ENCODE results near the gene UFM1. TPM values are rescaled to one million over a fixed set of nuclear protein-coding genes. Genes with fewer than 3 reads are reported as not detected.

The UFM1 gene
- total and polyA plus RNA-seq, 9 of the 15 experiments (the other 6 are each of a cell fraction or from before 2014, with no cell fraction given), result 26.3 to 58.5 (median 36.1) TPM

DNA sequence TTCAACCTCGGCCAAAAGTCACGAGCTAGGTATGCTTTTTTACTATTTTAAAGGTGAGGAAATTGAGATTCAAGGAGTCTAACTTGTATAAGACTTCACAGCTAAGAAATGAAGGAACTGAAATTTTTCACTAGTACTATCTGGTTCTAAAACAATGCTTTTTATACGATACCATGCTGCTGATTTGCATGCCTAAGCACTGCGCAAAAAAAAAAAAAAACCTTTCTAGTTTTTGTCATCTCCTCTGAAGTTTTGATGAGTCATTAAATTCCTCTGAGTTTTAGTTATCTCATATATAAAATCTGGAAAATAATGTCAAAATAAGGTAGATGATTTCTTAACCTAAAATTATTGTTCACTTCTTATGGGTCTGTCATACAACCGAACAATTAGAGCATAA lies 28.0 kb upstream of the UFM1 start:
- H3K27ac ChIP-seq (ENCODE audit: extremely low read depth, low read depth, low read length), result no peak overlapping the region
- H3K4me3 ChIP-seq, result no peak overlapping the region
- H3K9me1 ChIP-seq (ENCODE audit: control insufficient read depth, insufficient read depth, low read length), result no peaks in the 10 kb centered on the region
- no peaks in the 10 kb centered on the region for H3K36me3 ChIP-seq (ENCODE audit: control insufficient read depth, insufficient read depth, low read length)
- H3K9ac ChIP-seq (ENCODE audit: insufficient read depth in 1 of 2, low read depth in 2 of 2, low read length in 2 of 2), result no peak overlapping the region
- WGBS (ENCODE audit: insufficient coverage, low coverage, missing lambda C conversion rate), result 27% methylated on average over 5 of the region's 5 CpGs
- DNase-seq (ENCODE audit: extremely low read depth in 1 of 4, low spot score in 3 of 4) (no peak), ATAC-seq (no peak), FAIRE-seq (no peak)
- no peaks in the 10 kb centered on the region for H3K9me3 ChIP-seq (replicated peaks; ENCODE audit: control insufficient read depth, insufficient read depth, low read depth, low read length)
- no TSS peak for BruUV-seq (replicated peaks)
- H3K79me2 ChIP-seq (ENCODE audit: control insufficient read depth, insufficient read depth, low read length), result no peaks in the 10 kb centered on the region
- in situ Hi-C loops (cut with MboI), result no loop called here
- 0 out of 2 replicates have a peak overlapping the region, but pooled peaks have one; percentile 45 for H2AFZ ChIP-seq (ENCODE audit: low read depth, low read length)
- intact Hi-C loops (cut with micrococcal nuclease), result no loop called here
- CTCF ChIA-PET (ENCODE audit: low intra/inter-chr PET ratio), result no interaction called here
- H3K27me3 ChIP-seq (ENCODE audit: control insufficient read depth in 2 of 2, insufficient read depth in 2 of 2, low read length in 2 of 2), result no peaks in the 10 kb centered on the region
- H3K4me2 ChIP-seq (ENCODE audit: insufficient read depth, low read length), result no peak overlapping the region
- H3K4me1 ChIP-seq (replicated peaks in 1 of 2; ENCODE audit: control insufficient read depth in 2 of 2, insufficient read depth in 2 of 2, low read length in 2 of 2), result no peaks in the 10 kb centered on the region
- no peaks in the 10 kb centered on the region for H4K20me1 ChIP-seq (replicated peaks; ENCODE audit: control insufficient read depth, insufficient read depth, low read length)
- POLR2A ChIA-PET, result no interaction called here
- TF ChIP-seq TARDBP (IDR thresholded peaks at IDR 0.05) (no peak), ZNF316 (IDR thresholded peaks at IDR 0.05) (peak; percentile 64)

DNA sequence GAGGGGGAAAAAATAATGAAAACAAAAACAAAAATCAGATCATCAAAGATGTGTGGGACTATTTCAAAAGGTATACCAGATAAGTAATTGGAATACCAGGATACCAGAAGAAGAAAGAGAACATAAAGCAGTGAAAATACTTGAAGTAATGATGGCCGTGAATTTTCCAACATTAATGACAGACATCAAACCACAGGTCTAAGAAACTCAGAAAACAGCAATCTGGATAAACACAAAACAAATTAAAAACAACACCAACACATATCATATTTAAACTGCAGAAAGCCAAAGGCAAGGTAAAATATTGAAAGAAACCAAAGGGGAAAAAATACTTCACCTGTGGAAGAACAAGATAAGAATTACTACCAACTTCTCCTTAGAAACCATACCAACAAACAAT lies 24.2 kb upstream of the UFM1 start:
- H3K27me3 ChIP-seq (ENCODE audit: control insufficient read depth in 2 of 2, insufficient read depth in 2 of 2, low read length in 2 of 2), result no peaks in the 10 kb centered on the region
- no TSS peak for BruUV-seq (replicated peaks)
- H3K9ac ChIP-seq (ENCODE audit: insufficient read depth in 1 of 2, low read depth in 2 of 2, low read length in 2 of 2), result no peak overlapping the region
- POLR2A ChIA-PET, result no interaction called here
- ATAC-seq, result no peak
- H3K27ac ChIP-seq (ENCODE audit: extremely low read depth, low read depth, low read length), result no peak overlapping the region
- in situ Hi-C loops (cut with MboI) (loop anchor here (5.0 kb wide), 1 partner anchor 93 kb away; no protein-coding TSS in a partner anchor), intact Hi-C loops (cut with micrococcal nuclease) (no loop called here)
- FAIRE-seq, result no peak
- H2AFZ ChIP-seq (ENCODE audit: low read depth, low read length), result no peak overlapping the region
- no peaks in the 10 kb centered on the region for H3K9me1 ChIP-seq (ENCODE audit: control insufficient read depth, insufficient read depth, low read length)
- CTCF ChIA-PET (ENCODE audit: low intra/inter-chr PET ratio), result no interaction called here
- no peaks in the 10 kb centered on the region for H4K20me1 ChIP-seq (replicated peaks; ENCODE audit: control insufficient read depth, insufficient read depth, low read length)
- no peak overlapping the region for H3K4me2 ChIP-seq (ENCODE audit: insufficient read depth, low read length)
- DNase-seq (ENCODE audit: extremely low read depth in 1 of 4, low spot score in 3 of 4), result no peak
- no peaks in the 10 kb centered on the region for H3K9me3 ChIP-seq (replicated peaks; ENCODE audit: control insufficient read depth, insufficient read depth, low read depth, low read length)
- H3K79me2 ChIP-seq (ENCODE audit: control insufficient read depth, insufficient read depth, low read length), result no peaks in the 10 kb centered on the region
- no peaks in the 10 kb centered on the region for H3K36me3 ChIP-seq (ENCODE audit: control insufficient read depth, insufficient read depth, low read length)
- TF ChIP-seq U2AF1 (optimal IDR thresholded peaks at IDR 0.05; ENCODE audit: low read depth, low read length) (no peak), YBX1 (IDR thresholded peaks at IDR 0.05) (no peak), BACH1 (tag; IDR thresholded peaks at IDR 0.05) (no peak), RB1 (IDR thresholded peaks at IDR 0.05; ENCODE audit: low read depth) (no peak), ZNF766 (CRISPR knock-in tag; conservative IDR thresholded peaks at IDR 0.05) (no peak), NFE2L1 (tag; IDR thresholded peaks at IDR 0.05; ENCODE audit: borderline replicate concordance, low read depth) (no peak), TAF1 (IDR thresholded peaks at IDR 0.05; ENCODE audit: control insufficient read depth, extremely low read depth, insufficient read depth, low read length, severe bottlenecking) (no peak), THRAP3 (IDR thresholded peaks at IDR 0.05; ENCODE audit: borderline replicate concordance) (no peak), CBFB (CRISPR knock-in tag; IDR thresholded peaks at IDR 0.05) (no peak), MEIS2 (IDR thresholded peaks at IDR 0.05; ENCODE audit: partially characterized antibody) (no peak), IFI16 (CRISPR knock-in tag; IDR thresholded peaks at IDR 0.05) (no peak), ZNF184 (CRISPR knock-in tag; IDR thresholded peaks at IDR 0.05) (no peak)
- no peaks in the 10 kb centered on the region for H3K4me1 ChIP-seq (replicated peaks in 1 of 2; ENCODE audit: control insufficient read depth in 2 of 2, insufficient read depth in 2 of 2, low read length in 2 of 2)
- no peak overlapping the region for H3K4me3 ChIP-seq
- 13% methylated on average over 1 of the region's 1 CpG for WGBS (ENCODE audit: insufficient coverage, low coverage, missing lambda C conversion rate)
